ENCODE data around the gene WNK4.
A peak's percentile ranks its signal among the peaks of the same experiment; 100 is the strongest.

Gene WNK4

GRCh38 chr17:42744806-42745617 lies 35.4 kb upstream of the WNK4 start, which contains the start of gene EZH1:
EZH1 (minus strand) TSS chr17:42745040; CDS start chr17:42728941, 16,099 bp downstream.
- Histone ChIP-seq H3K27me3 (ENCODE audit: insufficient read depth, low read depth, severe bottlenecking) (no peaks in the 10 kb centered on the region), H3K9me3 (ENCODE audit: severe bottlenecking) (peaks cover 5% of the 10 kb centered on the region), H3K36me3 (no peaks in the 10 kb centered on the region; the same call in 1 of the 2 replicates), H3K4me3 (ENCODE audit: low read depth, low read length) (peak within 1 kb of the TSS; percentile 48), H3K27ac (peak within 1 kb of the TSS; percentile 88)
- no peak for TF ChIP-seq CTCF (IDR thresholded peaks at IDR 0.05; ENCODE audit: low read depth, low read length)
- peak; percentile 97 for DNase-seq

GRCh38 chr17:42748202-42748907 lies 32.1 kb upstream of the WNK4 start:
- no peak for TF ChIP-seq CTCF (IDR thresholded peaks at IDR 0.05; ENCODE audit: low read depth, low read length)
- Histone ChIP-seq H3K27me3 (ENCODE audit: insufficient read depth, low read depth, severe bottlenecking) (no peaks in the 10 kb centered on the region), H3K4me3 (ENCODE audit: low read depth, low read length) (no peak overlapping the region), H3K9me3 (ENCODE audit: severe bottlenecking) (peaks cover 5% of the 10 kb centered on the region), H3K36me3 (no peaks in the 10 kb centered on the region), H3K27ac (no peak overlapping the region)
- no peak for DNase-seq

- DNase-seq, result no peak
- TF ChIP-seq CTCF (IDR thresholded peaks at IDR 0.05; ENCODE audit: low read depth, low read length), result no peak
- no peaks in the 10 kb centered on the region for H3K27me3 ChIP-seq (ENCODE audit: insufficient read depth, low read depth, severe bottlenecking)
- H3K27ac ChIP-seq, result no peak overlapping the region
- H3K9me3 ChIP-seq (ENCODE audit: severe bottlenecking), result peaks cover 5% of the 10 kb centered on the region
- H3K36me3 ChIP-seq, result no peaks in the 10 kb centered on the region
- no peak overlapping the region for H3K4me3 ChIP-seq (ENCODE audit: low read depth, low read length)
Observed at GRCh38 chr17:42748908-42749798, 31.3 kb upstream of the WNK4 start.

GRCh38 chr17:42750739-42751344 lies 29.6 kb upstream of the WNK4 start:
- no peaks in the 10 kb centered on the region for H3K27me3 ChIP-seq (ENCODE audit: insufficient read depth, low read depth, severe bottlenecking)
- H3K4me3 ChIP-seq (ENCODE audit: low read depth, low read length), result no peak overlapping the region
- no peak for DNase-seq
- no peak for TF ChIP-seq CTCF (IDR thresholded peaks at IDR 0.05; ENCODE audit: low read depth, low read length)
- no peaks in the 10 kb centered on the region for H3K36me3 ChIP-seq
- no peaks in the 10 kb centered on the region for H3K9me3 ChIP-seq (ENCODE audit: severe bottlenecking)
- no peak overlapping the region for H3K27ac ChIP-seq

GRCh38 chr17:42751628-42752027 lies 28.8 kb upstream of the WNK4 start:
- DNase-seq, result no peak
- no peak overlapping the region for H3K4me3 ChIP-seq (ENCODE audit: low read depth, low read length)
- TF ChIP-seq CTCF (IDR thresholded peaks at IDR 0.05; ENCODE audit: low read depth, low read length), result no peak
- no peaks in the 10 kb centered on the region for H3K9me3 ChIP-seq (ENCODE audit: severe bottlenecking)
- no peaks in the 10 kb centered on the region; the same call in 1 of the 2 replicates for H3K36me3 ChIP-seq
- H3K27ac ChIP-seq, result no peak overlapping the region
- no peaks in the 10 kb centered on the region for H3K27me3 ChIP-seq (ENCODE audit: insufficient read depth, low read depth, severe bottlenecking)
